Measurements from ENCODE around the gene TBRG1. TPM values are rescaled to one million over a fixed set of nuclear protein-coding genes. Genes with fewer than 3 reads are reported as not detected.

The TBRG1 gene
- total RNA-seq, 1 donor from 2014 or later: 30.9 TPM

DNA sequence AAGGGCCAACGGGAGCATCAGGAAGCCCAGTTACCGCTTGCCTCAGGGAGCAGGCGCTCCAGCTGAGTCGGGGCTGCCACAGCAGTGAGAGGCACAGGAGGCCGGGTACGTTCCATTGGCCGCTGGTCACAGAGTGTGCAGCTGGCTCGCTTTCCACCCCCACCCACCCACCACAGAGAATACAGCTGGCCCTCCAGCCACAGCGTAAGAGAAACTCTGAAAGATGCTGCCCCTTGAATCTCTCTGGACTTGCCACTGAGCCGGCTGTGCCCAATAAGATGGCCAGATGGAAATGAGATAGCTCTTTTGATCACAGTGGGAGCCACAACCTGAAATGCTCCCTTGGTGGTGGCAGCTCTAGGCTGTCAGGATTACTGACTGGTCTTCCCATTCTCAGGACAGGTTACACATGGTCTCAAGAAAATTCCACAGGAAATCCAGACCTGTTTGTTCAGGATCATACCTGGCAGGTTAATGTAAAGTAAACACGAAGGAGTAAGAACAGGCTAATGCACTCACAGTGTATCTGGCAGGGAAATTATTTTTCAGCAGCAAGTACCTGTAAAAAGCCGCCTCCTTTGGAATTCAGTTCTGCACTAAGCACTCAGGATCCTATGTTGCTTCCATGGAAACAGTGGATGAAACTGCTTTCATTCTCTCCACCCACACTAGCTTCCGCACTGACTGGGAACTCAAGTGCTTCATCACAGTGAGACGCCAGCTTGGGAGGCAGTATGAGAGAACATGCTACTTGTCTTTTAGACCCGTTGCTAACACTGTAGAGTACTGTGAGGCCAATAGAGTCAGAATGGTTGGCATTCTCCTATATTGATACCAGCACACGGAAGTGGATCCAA lies 34.3 kb downstream of the TBRG1 start:
- H3K9me3 Mint-ChIP-seq: no peaks in the 10 kb centered on the region
- peaks cover 11% of the 10 kb centered on the region for H3K4me1 Mint-ChIP-seq
- H3K4me3 Mint-ChIP-seq: no peak overlapping the region
- H3K27me3 Mint-ChIP-seq (ENCODE audit: low read depth): peaks cover 2% of the 10 kb centered on the region
- H3K27ac Mint-ChIP-seq: no peak overlapping the region
- TF ChIP-seq CTCF (IDR thresholded peaks at IDR 0.05; ENCODE audit: unreplicated experiment): no peak
- DNase-seq (ENCODE audit: low spot score in 2 of 2, unreplicated experiment in 2 of 2): no peak
- peaks cover 4% of the 10 kb centered on the region for H3K36me3 Mint-ChIP-seq

DNA sequence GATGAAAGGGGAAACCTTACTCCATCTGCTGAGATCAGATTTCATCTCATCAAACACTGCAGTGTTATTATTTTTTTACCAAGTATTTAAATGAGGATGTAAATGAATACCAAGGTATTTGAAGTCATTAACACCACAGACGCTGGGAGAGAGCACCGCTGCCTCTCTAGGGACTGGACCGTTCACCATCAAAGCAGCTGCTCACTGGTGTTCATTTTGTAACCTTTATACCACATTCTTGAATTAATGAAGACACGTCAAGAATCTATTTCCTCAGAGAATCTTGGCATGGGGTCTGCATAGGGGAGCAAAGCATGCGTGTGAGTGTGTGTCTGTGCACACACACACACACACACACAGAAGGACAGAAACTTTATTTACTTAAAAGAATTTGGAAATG lies 35.2 kb downstream of the TBRG1 start:
- H3K27me3 Mint-ChIP-seq (ENCODE audit: low read depth): peaks cover 2% of the 10 kb centered on the region
- no peak overlapping the region for H3K4me3 Mint-ChIP-seq
- peaks cover 3% of the 10 kb centered on the region for H3K36me3 Mint-ChIP-seq
- peaks cover 11% of the 10 kb centered on the region for H3K4me1 Mint-ChIP-seq
- no peak for DNase-seq (ENCODE audit: low spot score in 2 of 2, unreplicated experiment in 2 of 2)
- H3K27ac Mint-ChIP-seq: no peak overlapping the region
- H3K9me3 Mint-ChIP-seq: no peaks in the 10 kb centered on the region
- no peak for TF ChIP-seq CTCF (IDR thresholded peaks at IDR 0.05; ENCODE audit: unreplicated experiment)

DNA sequence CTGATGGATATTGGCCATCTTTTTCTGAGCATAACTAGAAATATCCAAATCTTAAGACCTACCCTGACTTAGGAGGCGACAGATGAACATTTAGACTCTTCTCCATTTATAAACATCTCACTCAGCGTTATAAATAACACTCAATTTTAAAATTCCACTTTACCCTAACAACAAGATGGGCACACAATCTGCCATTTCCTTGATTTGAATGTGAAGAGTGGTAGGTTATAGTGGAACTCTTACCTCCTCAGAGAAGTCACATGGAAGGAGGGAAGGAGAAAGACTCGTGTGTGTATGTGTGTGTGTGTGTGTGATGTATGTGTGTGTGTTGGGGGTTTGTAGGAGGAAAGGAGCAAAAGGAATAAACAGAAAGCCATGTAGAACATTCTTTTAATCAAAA lies 35.8 kb downstream of the TBRG1 start:
- Mint-ChIP-seq H3K27ac (no peak overlapping the region), H3K4me1 (peaks cover 11% of the 10 kb centered on the region), H3K27me3 (ENCODE audit: low read depth) (peaks cover 2% of the 10 kb centered on the region), H3K36me3 (peaks cover 3% of the 10 kb centered on the region), H3K9me3 (no peaks in the 10 kb centered on the region), H3K4me3 (no peak overlapping the region)
- DNase-seq (ENCODE audit: low spot score in 2 of 2, unreplicated experiment in 2 of 2): no peak
- TF ChIP-seq CTCF (IDR thresholded peaks at IDR 0.05; ENCODE audit: unreplicated experiment): no peak

- Mint-ChIP-seq H3K4me1 (peaks cover 11% of the 10 kb centered on the region), H3K4me3 (no peak overlapping the region), H3K36me3 (peaks cover 3% of the 10 kb centered on the region), H3K9me3 (no peaks in the 10 kb centered on the region), H3K27me3 (ENCODE audit: low read depth) (peaks cover 2% of the 10 kb centered on the region), H3K27ac (no peak overlapping the region)
- TF ChIP-seq CTCF (IDR thresholded peaks at IDR 0.05; ENCODE audit: unreplicated experiment): no peak
- DNase-seq (ENCODE audit: low spot score in 2 of 2, unreplicated experiment in 2 of 2): no peak
Measured at GRCh38 chr11:124658986-124659385, 36.3 kb downstream of the TBRG1 start.

DNA sequence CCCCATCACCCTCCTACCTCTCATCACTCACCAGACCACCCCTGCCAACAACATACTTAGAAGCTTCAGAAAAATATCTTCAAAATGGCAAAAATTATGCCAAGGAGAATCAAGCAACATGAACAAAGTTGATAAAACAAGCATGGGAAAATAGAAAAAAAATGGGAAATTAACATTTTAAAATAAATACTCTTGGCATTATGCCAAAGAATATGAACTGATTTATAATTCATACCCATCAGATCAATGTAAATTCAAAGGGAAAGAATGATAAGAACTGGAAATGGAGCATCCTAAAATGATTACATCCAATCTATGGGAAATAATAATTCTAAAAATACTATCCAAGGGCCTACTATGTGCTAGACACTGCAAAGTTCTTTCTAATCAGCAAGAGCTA lies 38.9 kb downstream of the TBRG1 start:
- Mint-ChIP-seq H3K9me3 (no peaks in the 10 kb centered on the region), H3K4me3 (no peak overlapping the region), H3K36me3 (peaks cover 3% of the 10 kb centered on the region), H3K27ac (no peak overlapping the region), H3K4me1 (peaks cover 11% of the 10 kb centered on the region), H3K27me3 (ENCODE audit: low read depth) (peaks cover 2% of the 10 kb centered on the region)
- no peak for DNase-seq (ENCODE audit: low spot score in 2 of 2, unreplicated experiment in 2 of 2)
- no peak for TF ChIP-seq CTCF (IDR thresholded peaks at IDR 0.05; ENCODE audit: unreplicated experiment)

All from mesothelial cell of epicardium (in vitro differentiated cells).